ENCODE measurements around the gene HPS4. TPM values are rescaled to one million over a fixed set of nuclear protein-coding genes. Genes with fewer than 3 reads are reported as not detected.
"Not testable (repeated sequence)": the region's sequence is repeated elsewhere in the genome, so short reads cannot be mapped to it uniquely, and the experiment has no call there.

Gene HPS4
- total RNA-seq, 1 donor from 2014 or later: 28.9 TPM

- no peak for DNase-seq (ENCODE audit: low read depth)
Measured at GRCh38 chr22:26444777-26445176, 38.8 kb downstream of the HPS4 start.

GRCh38 chr22:26443901-26444690 lies 39.5 kb downstream of the HPS4 start:
- DNase-seq (ENCODE audit: low read depth): no peak

DNA sequence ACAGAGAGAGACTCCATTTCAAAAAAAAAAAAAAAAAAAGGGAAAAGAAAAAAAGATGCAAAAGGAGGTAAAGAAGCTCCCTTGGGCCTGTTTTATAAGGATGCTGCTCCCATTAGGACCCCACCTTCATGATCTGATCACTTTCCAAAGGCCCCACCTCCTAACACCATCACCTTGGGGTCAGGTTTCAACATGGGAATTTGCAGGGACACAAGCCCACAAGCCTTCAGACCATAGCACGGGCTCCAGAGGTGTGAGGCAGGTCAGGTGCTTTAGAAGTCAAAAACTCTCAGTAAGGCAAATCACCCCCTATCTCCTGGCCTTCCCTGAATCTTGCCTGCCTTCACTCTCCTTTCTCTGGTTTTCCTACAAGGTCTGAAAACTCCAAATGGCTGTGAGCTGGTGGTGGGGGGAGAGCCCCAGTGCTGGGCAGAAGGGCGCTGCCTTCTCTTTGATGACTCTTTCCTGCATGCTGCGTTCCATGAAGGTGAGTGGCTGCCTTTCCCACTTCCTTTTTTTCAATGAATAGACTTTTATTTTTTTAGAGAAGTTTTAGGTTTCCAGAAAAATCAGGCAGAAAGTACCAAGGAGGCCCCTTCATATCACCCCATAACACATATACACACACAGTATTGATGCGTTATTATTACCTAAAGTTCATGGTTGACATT lies 41.4 kb downstream of the HPS4 start:
- no peak for DNase-seq (ENCODE audit: low read depth)

DNA sequence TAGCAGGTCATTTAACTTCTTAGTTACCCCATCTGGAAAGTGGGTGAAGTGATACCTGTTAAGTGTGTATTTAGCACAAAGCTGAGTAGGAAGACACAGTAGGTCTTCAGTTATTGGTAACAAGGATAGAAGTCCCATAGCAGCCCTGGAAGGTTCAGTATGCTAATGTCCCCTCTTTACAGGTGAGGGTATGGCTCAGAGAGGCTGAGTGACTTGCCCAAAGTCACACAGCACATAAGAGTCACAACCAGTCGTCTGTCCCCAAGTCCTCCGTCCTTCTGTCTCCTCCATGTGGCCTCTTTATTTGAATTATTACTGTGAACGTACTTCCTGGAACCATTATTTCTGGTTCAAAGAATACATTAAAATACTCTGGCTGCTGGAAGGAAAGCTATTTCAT lies 44.0 kb downstream of the HPS4 start:
- DNase-seq (ENCODE audit: low read depth): no peak

DNA sequence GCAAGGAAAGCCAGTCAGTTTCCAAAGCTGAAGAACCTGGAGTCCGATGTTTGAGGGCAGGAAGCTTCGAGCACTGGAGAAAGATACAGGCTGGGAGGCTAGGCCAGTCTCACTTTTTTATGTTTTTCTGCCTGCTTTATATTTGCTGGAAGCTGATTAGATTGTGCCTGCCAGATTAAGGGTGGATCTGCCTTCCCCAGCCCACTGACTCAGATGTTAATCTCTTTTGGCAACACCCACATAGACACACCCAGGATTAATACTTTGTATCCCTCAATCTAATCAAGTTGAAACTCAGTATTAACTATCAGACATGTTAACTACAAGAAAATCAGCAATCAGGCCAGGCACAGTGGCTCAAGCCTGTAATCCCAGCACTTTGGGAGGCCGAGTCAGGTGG lies 44.8 kb downstream of the HPS4 start:
- not testable (repeated sequence) for DNase-seq (ENCODE audit: low read depth)

DNA sequence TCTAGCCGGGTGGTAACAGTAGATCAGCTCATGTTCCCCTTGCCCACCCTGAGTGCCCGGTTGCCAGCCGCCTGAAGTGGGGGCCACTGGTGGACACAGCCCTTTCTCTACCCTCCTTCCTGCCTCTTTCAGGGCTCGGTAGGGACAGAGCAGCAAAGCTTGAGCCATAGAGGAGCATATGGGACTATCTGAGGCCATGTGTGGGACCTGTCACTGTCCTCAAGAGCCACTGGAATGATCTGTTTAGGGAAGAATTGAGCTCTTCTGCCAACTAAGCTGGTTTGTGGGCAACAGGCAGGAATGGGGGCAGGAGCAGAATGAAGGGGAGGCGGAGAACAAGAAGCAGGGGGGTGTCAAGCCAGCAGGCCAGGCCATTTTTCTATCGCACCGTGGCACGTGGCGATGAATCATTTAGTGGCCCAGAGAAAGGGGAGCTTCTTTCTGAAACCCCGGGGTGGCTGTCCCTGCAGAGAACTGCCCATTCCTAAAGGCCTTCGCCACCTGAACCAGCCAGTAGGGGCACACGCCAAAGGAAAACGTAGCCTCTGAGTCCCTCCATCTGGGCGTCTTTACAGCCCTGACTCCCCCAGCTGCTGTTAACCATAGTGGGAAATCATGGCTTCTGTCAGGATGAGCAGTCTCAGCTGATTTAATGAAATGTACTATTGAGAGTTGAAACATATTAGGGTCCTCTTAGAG lies 45.7 kb downstream of the HPS4 start:
- peak; percentile 13 for DNase-seq (ENCODE audit: low read depth)

- DNase-seq (ENCODE audit: low read depth): no peak
Measured at GRCh38 chr22:26436903-26437515, 46.6 kb downstream of the HPS4 start.

DNA sequence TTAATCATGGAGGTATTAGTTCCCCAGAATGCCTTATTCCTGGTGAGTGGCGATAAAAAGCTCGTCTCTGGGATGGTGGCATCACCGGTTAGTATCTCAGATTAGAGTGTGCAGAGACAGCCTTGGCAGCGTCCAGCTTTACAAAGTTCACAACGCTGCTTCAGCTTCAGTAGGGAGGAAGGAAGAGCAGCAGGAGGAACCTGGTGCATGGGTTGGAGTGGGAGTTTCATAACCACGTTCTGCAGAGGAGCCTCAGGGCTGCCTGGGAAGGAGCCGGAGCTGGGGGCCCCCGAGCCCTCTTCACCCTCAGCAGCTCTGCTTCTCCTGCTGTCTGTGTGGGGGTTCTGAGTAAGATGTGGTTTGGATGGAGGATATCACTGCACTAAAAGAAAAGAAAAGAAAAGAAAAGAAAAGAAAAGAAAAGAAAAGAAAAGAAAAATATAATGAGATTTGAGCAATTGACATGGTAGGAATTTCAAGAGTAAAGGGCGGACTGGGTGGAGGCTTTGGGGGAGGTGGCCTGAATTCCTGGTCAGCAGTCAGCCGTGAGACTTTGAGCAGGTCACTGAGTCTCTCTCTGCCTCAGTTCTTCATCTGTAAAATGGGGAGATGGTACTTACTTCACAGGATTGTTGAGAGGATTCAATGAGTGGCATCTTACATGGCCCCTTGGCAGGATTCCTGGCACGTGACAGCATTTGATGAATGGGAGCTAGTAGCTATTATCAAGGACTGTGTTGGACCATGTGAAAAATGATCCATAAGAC lies 48.1 kb downstream of the HPS4 start:
- DNase-seq (ENCODE audit: low read depth): no peak

- no peak for DNase-seq (ENCODE audit: low read depth)
Measured at GRCh38 chr22:26433805-26434204, 49.8 kb downstream of the HPS4 start.

GRCh38 chr22:26432619-26433311 lies 50.8 kb downstream of the HPS4 start:
- no peak for DNase-seq (ENCODE audit: low read depth)

DNA sequence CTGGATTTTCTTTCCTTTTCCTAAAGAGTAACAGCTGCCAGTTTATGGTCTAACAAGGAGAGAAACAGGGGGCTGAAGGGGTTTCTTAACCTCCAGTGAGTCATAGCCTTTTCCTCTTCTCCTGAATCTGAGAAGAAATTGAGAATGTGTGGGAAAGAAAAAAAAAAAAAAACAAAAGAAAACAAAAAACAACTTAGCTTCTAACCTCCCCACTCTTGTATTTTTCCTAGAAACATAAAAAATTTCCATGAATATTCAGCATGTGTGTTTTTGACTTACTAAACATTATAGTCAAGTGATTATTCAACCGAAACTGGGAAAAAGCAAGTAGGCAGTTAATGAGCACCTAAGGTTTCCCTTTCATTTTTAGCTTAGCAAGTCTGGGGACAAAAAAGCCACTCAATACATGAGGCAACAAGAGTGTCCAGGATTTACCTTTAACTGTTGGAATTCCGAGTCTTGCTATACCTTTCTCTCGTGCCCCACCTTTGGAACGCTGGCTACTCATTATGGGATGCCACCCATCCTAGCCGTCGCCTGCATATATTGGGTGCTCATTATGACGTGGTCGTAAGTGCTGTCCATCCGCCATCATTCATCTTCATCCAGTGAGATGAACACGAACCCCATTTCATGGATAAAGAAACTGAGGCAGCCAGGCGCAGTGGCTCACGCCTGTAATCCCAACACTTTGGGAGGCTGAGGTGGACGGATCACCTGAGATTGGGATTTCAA lies 52.2 kb downstream of the HPS4 start:
- peak; percentile 27 for DNase-seq (ENCODE audit: low read depth)

DNA sequence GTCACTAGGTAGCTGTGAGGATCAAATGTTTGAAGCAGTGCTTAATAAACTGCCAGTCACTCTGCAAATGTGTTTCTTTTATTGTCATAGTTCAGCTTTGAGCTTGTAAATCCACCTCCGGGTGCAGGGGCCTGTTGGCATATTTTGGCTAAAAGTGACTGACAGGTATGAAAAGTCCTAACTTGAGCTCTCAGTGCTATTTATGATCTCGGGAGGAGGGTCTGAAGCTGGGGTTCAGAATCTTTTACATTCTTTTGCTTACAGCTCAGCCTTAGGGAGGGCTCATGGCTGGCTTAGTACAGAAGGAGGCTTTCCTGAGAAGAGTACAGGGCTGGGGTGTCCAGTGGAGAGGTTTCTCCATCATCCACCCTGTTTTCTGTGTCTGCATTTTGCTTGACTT lies 53.0 kb downstream of the HPS4 start:
- no peak for DNase-seq (ENCODE audit: low read depth)

DNA sequence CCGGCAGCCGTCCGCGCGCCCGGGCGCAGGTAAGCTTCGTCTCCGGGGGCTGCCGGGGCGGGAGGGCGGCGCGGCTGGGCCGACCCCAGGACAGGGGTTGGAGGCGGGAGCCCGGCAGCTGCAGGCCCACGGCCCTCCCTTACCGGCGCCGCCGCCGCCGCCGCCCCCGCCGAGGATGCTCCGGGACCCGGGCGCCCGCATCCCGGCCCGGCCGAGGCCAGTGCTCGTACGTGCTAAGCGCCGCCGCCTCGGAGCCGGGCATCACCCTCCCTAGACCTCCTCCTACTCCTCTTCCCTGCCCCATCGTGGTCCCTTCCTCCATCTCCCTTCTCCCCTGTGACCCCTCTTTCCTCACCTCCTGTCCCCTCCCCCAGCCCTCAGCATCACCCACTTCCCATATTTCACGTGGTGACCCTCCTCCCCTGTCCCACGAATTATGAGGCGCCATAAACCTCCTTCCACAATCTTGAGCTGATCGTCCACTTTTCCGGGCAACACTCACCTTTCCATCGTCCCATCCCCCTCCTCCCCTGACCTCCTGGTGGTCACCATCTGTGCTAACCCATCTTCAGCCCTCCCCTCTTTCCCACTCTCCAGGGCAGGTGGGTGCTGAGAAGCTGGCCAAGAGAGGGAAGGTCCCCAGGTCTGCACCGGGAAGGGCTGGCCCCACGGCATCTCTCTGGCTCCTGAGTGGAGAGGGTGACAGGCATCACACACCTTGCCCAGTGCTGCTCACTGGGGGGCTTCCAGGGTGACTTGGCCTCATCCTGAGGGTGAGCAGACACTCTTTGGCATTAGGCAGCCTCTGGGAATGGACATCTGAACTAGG lies 53.9 kb downstream of the HPS4 start:
- DNase-seq (ENCODE audit: low read depth): no peak

DNA sequence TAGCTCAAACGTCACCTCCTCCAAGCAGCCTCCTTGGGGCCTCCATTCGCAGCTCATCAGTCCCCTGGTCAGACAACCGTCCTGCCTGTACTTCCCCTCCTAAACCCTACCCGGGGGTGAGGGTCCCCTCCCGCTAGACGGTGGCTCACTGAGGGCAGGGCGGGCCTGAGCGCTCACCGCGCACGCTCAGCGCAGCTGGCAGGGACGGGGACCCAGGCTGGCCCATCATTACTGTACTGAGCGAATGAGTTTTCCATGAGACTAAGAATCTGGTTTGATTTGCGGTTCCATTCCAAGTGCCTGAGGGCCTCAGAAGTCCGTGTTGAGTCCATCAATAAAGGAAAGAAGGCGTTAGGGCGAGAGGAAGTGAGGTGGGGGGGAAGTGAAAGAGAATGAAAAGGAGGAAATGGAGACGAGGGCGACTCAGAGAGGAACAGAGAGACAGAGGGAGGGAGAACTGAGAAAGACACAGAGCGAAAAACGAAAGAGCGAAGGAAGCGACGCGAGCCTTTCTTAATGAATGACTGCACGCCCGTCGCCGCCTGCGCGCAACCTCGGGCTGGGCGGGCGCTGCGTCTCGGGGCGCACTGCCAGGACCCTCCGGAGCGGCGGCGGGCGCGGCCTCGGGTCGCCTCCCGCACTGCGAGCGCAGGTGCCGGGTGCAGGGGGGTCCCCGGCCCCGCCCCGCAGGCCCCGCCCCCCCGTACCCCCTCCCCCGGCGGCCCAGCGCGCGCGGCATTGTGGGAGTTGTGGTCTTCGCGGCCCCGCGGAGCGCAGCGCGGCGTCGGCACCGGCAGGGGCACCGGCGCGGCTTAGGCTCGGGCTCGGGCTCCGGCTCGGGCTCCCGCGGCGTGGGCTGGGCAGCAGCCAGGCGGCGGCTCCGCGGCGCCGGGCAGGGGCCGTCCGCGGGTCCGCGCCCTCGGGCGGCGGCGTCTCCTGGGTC lies 54.8 kb downstream of the HPS4 start, which contains the start of gene ASPHD2:
Gene ASPHD2 (plus strand): TSS at position 746 of the 943 bp plus-strand sequence. CDS start 4,356 bp downstream, outside the sequence.
- DNase-seq (ENCODE audit: low read depth): peak; percentile 60

- DNase-seq (ENCODE audit: low read depth): no peak
Measured at GRCh38 chr22:26426924-26427323, 56.7 kb downstream of the HPS4 start.

- DNase-seq (ENCODE audit: low read depth): no peak
Measured at GRCh38 chr22:26418620-26419019, 65.0 kb downstream of the HPS4 start.

DNA sequence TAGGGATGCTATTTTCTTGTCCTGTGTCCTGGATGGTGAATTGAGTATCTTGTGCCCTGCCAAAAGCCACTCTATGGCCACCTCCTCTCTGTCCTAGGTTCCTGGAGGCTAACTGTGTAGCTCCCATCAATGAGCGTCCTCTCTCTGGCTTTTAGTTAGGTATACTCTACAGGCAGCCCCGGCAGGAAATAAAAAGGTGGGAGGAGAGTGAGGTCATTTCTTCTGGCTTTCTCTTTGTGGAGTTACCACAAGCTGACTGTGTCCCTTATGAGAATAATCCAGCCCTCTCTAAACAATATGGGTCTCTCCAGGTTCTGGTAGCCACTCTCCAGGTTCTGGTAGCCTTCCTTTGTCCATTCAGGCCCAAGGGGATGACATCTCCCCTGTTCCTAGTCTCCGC lies 66.2 kb downstream of the HPS4 start:
- no peak for DNase-seq (ENCODE audit: low read depth)

Data from myocyte (in vitro differentiated cells).